HG02840 (cell line): ENCODE measurements around the gene PACS1.

Experiments
- ATAC-seq: cut with Tn5 transposase; IDR thresholded peaks from one replicate; pipeline ENCODE4 v1.9.1; 2021; ENCODE audit warnings: mild to moderate bottlenecking, moderate library complexity, moderate number of reproducible peaks; ENCODE audit not compliant: unreplicated experiment, low FRiP score

Gene PACS1

DNA sequence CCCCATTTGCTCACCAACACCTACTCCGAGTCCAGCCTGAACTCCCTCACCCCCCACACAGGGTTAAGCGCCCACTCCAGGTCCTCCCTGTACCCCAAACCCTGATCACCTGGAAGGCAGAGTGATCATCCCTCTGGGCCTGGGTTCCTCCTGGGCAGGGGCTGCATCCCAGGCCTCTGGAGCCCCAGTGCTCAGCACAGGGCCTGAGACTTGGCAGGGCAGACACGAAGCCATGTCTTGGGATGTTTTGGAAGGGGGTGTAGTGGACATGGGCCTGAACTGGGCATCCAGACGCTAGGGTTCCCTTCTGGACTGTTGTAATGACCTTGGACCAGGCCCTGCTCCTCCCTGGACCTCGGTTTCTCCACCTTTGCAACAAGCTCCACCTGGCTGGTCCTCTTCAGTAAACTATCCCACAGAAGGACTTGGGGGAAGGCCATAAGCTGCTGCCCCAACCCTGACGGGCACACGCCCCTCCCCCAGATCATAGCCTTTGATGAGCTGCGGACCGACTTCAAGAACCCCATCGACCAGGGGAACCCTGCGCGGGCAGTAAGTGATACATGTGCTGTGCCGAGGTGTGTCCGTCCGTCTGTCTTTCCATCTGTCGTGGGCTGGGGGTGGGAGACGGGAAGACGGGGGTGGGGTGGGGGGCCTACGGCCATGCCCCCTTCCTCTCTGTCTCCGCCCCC lies 211.8 kb downstream of the PACS1 start:
- ATAC-seq = no peak

DNA sequence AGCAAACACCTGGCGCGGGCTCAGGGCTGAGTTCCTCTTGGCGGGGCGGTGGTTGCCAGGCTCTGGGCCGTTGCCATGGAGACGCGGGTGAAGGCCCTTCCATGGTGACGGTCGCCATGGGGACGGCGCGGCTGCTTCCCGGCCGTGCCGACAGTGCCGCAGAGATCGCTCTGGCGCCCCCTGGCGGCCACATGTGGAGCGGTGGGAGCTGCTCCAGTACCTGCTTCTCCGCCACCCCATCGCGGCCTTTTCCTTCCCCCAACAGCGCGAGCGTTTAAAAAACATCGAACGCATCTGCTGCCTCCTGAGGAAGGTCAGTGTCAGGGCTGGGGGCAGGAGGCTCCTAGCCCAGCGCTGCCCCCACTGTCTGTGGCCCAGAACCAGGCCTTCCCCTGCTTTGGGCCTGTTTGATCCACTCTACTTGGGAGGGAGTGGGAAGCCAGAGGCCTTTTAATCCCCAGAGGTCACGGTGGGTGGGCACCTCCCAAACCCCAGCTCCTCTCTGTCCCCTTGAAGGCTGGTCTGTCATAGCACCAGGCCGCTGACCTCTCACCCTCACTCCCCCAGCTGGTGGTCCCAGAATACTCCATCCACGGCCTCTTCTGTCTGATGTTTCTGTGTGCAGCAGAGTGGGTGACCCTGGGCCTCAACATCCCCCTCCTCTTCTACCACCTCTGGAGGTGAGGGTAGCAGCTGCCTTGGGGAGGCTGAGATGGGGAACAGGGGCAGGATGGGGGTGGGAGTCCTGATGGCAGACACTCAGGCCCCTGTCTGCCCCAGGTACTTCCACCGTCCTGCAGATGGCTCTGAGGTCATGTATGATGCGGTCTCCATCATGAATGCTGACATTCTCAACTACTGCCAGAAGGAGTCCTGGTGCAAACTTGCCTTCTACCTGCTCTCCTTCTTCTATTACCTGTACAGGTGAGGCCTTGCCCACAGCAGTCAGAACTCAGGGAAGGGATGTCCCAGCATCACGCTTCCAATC lies 212.7 kb downstream of the PACS1 start:
- ATAC-seq = peak; percentile 79

DNA sequence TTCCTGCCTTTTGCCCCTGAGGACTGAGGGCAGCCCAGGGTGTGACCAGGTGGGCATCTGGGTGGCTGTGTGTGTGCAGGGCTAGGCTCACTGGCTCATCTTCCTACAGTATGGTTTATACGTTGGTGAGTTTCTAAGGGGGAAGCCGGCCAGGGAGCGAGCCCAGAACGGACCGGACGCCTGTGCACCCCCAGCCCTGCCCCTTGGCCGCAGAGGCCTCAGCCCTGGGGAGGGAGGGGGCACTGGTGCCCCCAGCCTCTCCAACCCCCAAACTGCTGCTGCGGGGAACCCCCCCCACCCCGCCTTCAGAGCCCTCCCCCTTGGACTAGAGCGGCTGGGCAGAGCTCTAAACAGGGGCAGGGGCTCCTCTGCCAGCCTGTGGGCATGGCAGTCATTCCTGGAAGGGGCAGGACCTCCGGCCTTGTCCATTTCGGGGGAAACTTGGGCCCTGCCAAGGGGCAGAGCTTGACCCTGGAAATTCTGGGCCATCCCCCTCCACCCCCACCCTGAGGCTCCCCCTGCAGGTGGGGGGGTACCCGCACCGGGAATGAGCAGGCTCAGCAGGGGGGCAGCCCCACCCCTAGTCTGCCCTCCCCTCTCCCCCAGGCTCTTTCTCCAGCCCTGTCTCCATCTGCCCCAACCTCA lies 213.5 kb downstream of the PACS1 start:
- ATAC-seq = no peak

DNA sequence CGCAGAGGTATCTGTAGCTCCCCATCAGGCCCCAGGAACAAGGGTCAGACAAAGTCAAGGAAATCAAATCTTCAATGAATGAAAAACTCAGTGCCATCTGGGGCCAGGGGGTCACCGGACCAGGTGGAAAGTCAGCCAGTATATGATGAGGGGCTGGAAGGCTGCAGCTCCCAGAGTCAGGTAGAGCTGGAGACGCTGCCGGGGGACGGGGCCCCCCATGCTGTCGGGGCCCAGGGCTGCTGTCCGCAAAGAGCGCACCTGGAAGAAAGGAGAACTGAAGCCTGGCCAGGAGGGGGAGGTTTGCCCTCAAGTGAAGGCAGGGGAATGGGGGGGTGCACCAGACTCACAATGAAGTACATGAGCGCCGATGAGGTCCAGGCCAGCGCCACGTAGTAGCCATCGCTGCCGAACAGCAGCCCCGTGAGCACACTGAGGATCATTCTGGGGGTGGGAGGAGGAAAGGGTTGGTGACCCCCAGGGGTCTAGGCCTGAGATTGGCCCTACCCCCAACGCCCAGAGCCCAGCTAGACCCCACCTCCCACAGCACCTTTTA lies 214.5 kb downstream of the PACS1 start:
- ATAC-seq = no peak

DNA sequence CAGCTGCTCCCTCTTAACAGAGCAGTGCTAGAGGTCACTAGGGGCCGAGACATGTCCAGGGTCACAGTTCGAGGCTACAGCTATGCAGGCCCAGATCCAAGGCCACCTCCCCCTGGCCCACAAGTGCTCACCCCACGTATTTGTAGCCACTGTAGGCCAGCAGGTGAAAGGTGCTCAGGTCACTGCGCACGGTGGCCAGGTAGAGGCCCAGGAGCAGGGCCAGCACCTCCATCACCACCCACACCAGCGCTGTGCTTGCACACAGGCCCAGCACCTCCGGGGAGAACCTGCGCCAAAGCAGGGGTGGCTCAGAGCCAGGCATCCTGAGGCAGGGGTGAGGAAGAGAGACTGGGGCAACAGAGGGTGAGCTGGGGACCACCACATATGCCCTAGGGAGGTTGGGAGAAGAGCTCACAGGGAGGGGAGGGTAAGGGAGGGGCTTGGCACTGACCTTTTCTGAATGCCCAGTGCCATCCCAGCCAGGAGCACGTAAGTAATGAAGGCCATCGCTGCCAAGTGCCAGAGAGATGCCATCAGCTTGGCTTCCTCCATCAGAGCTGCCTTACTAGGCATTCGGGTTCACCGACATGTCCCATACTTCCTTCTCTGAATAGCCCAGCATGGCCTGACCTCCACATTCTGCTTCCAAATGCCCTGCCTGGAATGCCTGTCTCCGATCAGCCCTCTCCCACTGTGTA lies 215.3 kb downstream of the PACS1 start:
- no peak for ATAC-seq

DNA sequence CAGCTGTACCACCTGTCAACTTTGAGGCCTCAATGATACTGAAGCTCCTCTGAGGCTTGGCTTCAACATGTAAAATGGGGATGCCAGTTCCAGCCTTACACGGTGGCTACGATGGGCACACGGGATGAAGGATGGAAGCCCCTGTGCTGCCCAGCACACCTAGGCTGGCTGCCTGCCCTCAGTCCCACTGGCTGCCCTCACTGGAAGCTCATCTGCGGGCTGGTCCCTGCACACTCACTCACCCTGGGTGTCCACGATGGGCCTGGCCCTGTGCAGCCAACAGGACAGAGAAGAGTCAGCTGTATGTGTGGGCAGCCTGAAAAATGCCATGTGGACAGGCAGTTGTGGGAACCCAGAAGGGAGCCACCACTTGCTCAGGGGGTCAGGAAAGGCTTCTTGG lies 216.6 kb downstream of the PACS1 start:
- ATAC-seq = no peak

DNA sequence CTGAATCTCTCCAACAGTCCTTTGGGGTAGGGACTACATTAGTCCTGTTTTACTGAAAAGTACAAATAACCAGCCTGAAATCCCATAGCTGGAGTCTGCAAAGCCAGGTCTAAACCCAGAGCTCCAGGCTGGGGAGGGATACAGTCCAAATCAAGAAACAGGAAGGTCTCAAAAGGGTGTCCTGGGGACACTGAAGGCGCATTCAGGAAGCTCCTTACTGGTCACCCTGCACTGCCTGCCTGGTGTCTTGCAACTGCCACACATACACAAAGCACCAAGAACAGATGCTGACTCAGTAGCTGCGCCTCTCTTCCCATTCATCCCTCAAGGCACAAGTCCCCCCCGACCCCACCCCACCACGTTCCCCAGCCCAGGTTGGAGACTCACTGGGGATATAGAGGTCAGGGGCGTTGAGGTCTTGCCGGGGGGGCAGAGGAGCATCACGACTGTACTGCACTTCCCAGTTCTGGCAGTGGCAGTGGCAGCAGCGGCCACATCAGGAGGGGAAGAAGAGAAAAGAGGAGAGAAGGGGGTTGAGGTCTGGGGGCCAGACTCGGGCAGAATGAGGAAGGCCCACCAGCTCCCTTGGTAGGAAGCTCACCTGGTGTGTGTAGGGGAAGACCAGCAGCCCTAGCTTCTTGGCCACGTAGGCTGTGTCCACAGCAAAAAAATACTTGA lies 217.3 kb downstream of the PACS1 start:
- no peak for ATAC-seq

DNA sequence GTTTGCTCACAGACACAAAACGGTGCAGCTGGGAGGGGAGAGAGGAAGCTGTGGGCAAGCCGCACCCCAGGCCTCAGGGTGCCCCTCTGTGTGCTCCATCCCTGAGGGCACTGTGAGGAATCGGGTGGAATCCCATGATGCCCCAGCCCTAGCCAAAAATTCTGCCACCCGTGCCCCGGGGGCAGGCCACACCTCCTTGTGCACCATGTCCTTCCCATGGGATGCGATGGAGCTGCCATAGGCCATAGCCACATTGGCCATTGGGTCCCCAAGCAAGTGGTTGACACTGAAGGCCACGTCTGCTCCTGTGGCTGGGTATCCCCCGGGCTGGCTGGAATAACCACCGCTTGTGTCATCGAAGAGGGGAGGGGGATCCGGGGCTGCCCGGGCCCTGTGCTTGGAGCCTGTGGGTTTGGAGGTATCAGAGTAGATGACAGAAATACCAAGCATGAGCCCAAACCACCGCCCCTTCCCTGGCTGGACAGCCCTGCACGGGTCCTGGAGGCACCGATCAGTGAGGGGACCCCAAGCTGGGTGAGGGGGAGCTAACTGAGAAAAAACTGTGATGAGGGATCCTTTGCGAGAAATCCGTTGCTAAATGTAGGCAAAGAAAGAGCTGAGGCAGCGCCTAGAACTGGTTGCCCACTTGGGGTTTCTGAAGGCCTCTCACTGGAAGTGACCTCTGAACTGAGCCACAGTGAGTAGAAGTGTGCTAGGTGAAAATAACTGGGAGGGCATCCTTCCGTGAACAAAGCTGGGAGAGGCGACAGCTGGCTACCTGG lies 218.0 kb downstream of the PACS1 start:
- ATAC-seq = no peak

DNA sequence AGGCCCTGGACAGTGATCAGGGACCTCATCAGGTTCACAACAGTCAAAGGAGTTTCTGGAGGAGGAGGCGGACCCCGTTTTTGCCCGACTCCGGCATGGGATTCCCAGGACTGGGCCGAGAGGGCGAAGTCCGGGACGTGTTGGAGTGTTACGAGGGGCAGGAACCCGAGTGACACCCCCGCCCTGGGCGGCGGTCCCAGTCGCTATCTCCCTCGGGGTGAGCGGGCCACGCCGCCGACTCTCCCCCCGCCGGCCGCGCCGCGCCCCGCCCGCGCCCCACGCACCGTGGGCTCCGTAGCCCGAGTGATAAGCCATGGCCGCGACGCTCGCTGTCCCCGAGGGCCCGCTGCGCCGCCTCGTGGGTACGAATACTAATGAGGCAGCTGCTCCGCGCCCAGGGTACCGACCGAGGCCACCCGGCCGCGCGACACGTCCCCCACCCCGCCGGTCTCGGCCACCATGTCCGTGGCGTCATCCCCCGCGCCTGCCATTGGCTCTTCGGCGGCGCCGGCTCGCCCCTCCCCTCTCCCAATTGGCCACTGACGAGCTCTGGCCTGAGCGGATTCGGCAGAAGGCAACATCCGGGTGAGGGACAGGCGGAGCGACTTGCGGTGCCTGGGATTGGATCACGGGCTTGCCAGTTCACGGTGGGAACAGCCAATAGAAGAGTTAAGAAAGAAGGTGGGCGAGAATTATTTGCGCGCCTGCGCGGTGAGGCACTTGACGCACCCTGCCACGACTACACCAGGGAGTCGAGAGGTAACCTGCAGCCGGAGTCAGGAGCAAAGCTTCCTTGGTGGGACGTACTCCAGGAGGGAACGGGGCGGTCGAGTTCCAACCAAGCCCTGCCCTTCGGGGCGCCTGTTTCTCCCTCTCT lies 218.8 kb downstream of the PACS1 start, which contains the start of gene YIF1A:
Gene YIF1A, minus strand, starts transcription at position 473 of the 877 bp plus-strand sequence. Its CDS starts 158 bp downstream, at position 315.
- ATAC-seq = peak; percentile 89

DNA sequence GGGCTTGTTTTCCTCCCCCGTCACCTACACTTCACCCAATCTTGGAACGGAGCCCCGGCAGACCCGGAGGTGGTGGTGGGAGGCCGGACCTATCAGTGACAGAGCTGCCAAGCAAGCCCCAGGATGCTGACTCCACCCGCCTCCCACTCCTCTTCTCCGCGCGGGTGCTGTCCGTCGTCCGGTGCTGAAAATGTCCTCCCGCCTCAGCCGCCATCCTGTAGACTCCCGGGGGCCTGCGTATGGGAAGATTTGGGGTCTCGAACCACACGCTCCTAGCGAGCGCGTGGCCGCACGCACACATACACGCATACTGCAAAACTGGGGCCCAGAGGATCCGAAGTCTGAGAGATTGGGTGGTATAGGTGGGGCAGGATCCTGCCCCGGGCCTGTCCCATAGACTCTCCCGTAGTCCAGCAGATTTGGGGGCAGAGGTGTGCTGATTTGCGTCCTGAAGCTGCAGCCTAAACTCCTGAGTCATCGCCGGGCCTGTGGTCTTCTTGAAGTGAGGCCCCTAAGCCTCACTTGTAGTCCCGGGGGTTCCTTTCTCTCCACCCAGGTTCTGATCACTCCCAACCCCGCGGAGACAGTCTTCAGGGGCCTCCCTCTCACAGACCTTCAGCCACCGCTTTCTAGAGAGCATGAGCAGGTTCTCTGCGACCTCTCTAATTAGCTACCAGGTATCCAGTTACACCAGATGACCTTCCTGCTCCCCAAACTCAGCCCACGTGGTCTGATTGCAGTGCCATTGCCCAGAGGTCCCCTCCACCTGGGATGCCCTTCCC lies 219.7 kb downstream of the PACS1 start:
- ATAC-seq = peak; percentile 31

DNA sequence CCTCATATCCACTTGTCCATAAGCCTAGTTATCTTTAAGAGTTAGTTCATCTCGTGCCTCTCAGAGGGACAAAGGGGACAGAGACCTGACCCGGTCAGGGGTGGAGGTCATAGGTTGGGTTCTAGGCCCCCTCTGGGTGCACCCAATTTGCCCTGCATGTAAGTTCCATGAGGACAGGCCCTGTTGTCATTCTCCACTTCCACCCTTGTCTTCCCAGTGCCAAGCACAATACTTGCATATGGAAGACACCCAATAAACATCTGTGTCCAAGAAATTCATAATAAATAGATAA lies 220.2 kb downstream of the PACS1 start:
- no peak for ATAC-seq

DNA sequence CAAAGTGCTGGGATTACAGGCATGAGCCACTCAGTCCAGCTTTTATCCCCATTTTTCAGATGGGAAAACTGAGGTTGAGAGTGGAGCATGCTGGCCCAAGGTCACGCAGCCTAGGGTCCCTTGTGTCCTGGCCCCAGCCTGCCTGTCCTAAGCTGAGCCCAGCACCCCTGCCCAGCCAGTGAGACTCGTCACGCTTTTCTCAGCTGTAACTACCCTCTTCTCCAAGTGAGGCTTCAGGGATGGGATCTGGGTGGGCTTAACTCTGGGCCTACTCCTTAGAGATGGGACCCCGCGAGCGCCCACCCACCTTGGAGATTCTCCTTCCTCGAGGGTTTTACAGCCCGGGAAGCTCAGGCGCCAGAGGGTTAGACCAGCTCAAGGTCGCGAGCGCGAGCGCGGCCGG lies 221.2 kb downstream of the PACS1 start:
- ATAC-seq = no peak

DNA sequence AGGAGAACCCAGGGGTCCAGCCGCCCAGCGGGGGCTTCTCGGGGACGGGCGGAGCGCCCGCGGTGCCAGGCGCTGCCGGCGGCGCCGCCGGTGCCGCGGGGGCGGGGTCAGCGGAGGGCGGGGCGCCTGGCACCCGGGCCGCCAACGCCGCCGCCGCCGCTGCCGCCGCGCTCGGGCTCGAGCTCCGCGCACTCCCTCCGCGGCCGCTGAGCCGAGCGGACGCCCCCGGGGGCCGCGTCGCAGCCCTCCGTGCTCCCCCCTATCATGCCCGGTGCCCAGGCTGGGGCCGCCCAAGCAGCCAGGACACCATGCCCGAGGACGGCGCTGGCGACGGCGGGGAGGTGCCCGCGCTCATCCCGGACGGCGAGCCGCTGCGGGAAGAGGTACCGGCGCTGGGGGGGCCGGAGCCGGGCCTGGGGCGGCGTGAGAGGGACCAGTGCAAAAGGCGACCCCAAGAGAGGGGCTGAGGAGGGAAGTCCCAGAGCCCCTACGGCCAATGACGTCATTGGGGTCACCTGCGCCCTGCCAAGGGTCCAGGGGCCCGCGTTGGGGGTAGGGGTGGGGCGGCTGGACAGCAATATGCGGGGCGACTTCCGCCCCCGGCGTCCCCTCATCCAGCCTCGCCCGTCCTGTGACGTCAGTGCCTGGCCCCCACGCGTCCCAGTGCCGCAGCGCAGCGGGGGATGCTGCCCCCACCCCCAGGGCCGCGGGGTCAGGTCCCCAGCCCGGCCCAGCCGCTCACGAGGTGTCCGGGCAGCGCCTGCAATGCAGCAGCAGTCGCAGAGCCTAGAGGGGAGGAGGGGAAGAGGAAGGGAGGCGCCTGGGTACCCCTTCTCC lies 221.9 kb downstream of the PACS1 start, which contains the start of gene TMEM151A:
Gene TMEM151A, plus strand, starts transcription at position 189 of the 837 bp plus-strand sequence. Its CDS starts 120 bp downstream, at position 309.
- ATAC-seq = no peak

DNA sequence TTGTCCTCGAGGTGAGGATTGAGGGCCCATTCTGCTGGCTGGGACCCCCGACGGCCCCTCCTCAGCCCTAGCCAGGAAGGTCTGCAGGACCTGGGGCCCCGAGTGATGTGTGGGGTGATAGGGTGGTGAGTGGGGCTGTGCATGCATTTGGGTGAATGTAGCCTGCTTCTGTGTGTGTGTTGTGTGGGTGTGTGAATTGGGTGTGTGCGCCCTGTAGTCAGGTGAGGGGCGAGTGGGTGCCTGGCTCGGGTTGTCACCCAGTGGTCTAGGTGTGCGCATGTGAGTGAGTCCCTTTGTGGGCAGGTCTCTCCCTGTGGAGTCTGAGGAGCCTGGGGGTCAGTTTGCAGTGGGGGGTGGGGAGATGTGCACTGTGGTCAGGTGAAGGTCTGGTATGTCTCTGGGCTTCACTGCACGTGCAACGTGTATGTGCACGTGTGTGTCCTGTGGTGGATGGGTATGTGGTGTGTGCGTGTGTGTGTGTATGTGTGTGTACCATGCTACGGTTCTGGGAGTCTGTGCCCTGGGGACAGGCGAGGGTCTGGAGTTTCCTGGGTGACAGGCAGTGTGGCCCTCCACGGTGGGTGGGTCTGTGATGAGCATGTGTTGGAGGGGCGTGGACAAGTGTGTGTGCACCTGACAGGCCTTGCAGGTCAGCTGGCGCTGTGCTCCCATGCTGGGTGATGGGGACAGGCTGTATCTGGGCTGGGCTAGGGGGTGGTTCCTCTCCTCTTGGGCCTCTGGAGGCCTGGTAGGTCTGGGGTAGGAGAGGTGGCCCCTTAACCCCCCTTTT lies 222.7 kb downstream of the PACS1 start:
- ATAC-seq = no peak

DNA sequence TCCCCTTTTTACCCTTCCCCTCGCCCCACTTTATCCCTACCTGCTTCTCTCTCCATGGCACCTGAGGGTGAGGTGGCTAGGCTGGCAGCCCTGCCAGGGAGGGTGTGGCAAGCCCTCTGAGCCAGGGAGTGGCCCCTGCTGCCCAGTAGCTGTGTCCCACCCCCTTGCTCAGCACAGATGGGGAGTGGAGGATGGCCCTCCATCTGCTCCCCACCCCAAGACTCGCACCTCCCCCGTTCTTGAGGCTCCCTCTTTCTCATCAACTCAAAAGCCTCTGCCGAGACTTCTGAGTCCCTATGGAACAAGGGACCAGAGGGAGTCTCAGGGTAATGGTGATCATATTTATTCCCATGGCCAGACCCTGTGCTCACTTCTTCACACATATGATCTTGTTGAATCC lies 223.3 kb downstream of the PACS1 start:
- no peak for ATAC-seq
